H1 (cell line): ENCODE results near the gene DGCR8. TPM values are rescaled to one million over a fixed set of nuclear protein-coding genes. Genes with fewer than 3 reads are reported as not detected.

Experiments used
- CTCF ChIA-PET: fragments of 300-600 bp; sonication (Branson Sonifier 250); formaldehyde crosslinking; loops from one replicate; lab custom pipeline; 2021; ENCODE audit not compliant: partially characterized antibody; lab: Charles Lee
- POLR2A ChIA-PET: fragments of 300-600 bp; sonication (Branson Sonifier 250); formaldehyde crosslinking; loops from one replicate; lab custom pipeline; 2021; ENCODE audit warnings: inconsistent platforms; ENCODE audit not compliant: partially characterized antibody; lab: Charles Lee
- DNase-seq, 2 experiments: peaks; one replicate each; pipeline versions ENCODE4 v3.0.0 to v3.0.0-alpha.2; 2010 to 2022; ENCODE audit warnings: low spot score in 2 of 2, low read depth in 1 of 2, mixed read lengths in 1 of 2
- FAIRE-seq: peaks from 2 replicates; lab custom pipeline; 2011; peaks lifted over from hg19 to GRCh38; lab: Jason Lieb, UNC
- H2AFZ ChIP-seq: 2 replicates; pipeline ENCODE4 v1.8.1; 2012; ENCODE audit warnings: low read length, inconsistent platforms
- H2AK5ac ChIP-seq: 2 replicates; pipeline ENCODE4 v1.6.1; 2013; ENCODE audit warnings: low read depth, low read length
- H2BK120ac ChIP-seq: replicated peaks from 2 replicates; pipeline ENCODE3; 2013; ENCODE audit warnings: low read depth, low read length, inconsistent platforms
- H2BK12ac ChIP-seq: 2 replicates; pipeline ENCODE4 v1.6.1; 2013; ENCODE audit warnings: low read depth, low read length
- H2BK15ac ChIP-seq: 2 replicates; pipeline ENCODE4 v1.6.1; 2013; ENCODE audit warnings: low read length
- H2BK20ac ChIP-seq: 2 replicates; pipeline ENCODE4 v1.6.1; 2013; ENCODE audit warnings: low read length
- H2BK5ac ChIP-seq: 2 replicates; pipeline ENCODE4 v1.6.1; 2013; ENCODE audit warnings: low read depth, low read length
- H3K14ac ChIP-seq: 2 replicates; pipeline ENCODE4 v1.6.1; 2013; ENCODE audit warnings: inconsistent platforms; ENCODE audit not compliant: insufficient read length
- H3K18ac ChIP-seq: 2 replicates; pipeline ENCODE4 v1.6.1; 2013; ENCODE audit warnings: low read length; ENCODE audit errors: extremely low read depth
- H3K23ac ChIP-seq: 2 replicates; pipeline ENCODE4 v1.6.1; 2013; ENCODE audit warnings: inconsistent platforms; ENCODE audit not compliant: insufficient read length
- H3K23me2 ChIP-seq: 2 replicates; pipeline ENCODE4 v1.6.1; 2013; ENCODE audit warnings: low read depth, low read length
- H3K27ac ChIP-seq: 2 replicates; pipeline ENCODE4 v1.6.1; 2011; ENCODE audit warnings: low read depth, low read length, inconsistent platforms
- H3K27me3 ChIP-seq, 4 experiments: replicated peaks in 1 of 4; 1 replicate in 1 of 4; 2 replicates in 3 of 4; pipeline versions ENCODE4 v1.6.1 to v1.8.1; 2011 to 2013; ENCODE audit warnings: low read length in 3 of 4, mild to moderate bottlenecking in 3 of 4, inconsistent platforms in 2 of 4, mixed read lengths in 2 of 4, moderate library complexity in 1 of 4; ENCODE audit not compliant: control insufficient read depth in 3 of 4, insufficient read depth in 3 of 4; ENCODE audit errors: extremely low read depth in 1 of 4
- H3K36me3 ChIP-seq, 4 experiments: 2 replicates each; pipeline versions ENCODE4 v1.6.1 to v1.8.1; 2011 to 2013; ENCODE audit warnings: mild to moderate bottlenecking in 4 of 4, low read length in 3 of 4, moderate library complexity in 2 of 4, control low read depth in 1 of 4, inconsistent platforms in 1 of 4; ENCODE audit not compliant: insufficient read depth in 4 of 4, control insufficient read depth in 2 of 4
- H3K4ac ChIP-seq: replicated peaks from 2 replicates; pipeline ENCODE3; 2013; ENCODE audit warnings: low read length, low read depth, mixed read lengths, inconsistent platforms; ENCODE audit not compliant: insufficient read length
- H3K4me1 ChIP-seq, 4 experiments: replicated peaks in 1 of 4; 1 replicate in 1 of 4; 2 replicates in 3 of 4; pipeline versions ENCODE4 v1.6.1 to v1.8.1; 2011 to 2013; ENCODE audit warnings: low read length in 3 of 4, inconsistent platforms in 2 of 4, mixed read lengths in 1 of 4; ENCODE audit not compliant: insufficient read depth in 4 of 4, control insufficient read depth in 3 of 4
- H3K4me2 ChIP-seq, 2 experiments: 2 replicates each; pipeline versions ENCODE4 v1.6.1 to v1.8.1; 2011 to 2013; ENCODE audit warnings: low read depth in 2 of 2, low read length in 2 of 2, control low read depth in 1 of 2, inconsistent platforms in 1 of 2, mild to moderate bottlenecking in 1 of 2; ENCODE audit not compliant: insufficient read depth in 1 of 2
- H3K4me3 ChIP-seq, 4 experiments: fragments of 200-600, 300-600 bp in 1 of 4; sonication (generic), shearing (Covaris generic), sonication (Bioruptor Twin) in 1 of 4; 2 replicates each; pipeline versions ENCODE4 v1.5.1 to v1.8.1; 2011 to 2016; ENCODE audit warnings: low read length in 4 of 4, low read depth in 3 of 4, control low read depth in 2 of 4, inconsistent platforms in 2 of 4, mild to moderate bottlenecking in 2 of 4, mixed read lengths in 1 of 4, moderate library complexity in 1 of 4; ENCODE audit not compliant: insufficient read depth in 2 of 4; ENCODE audit errors: extremely low read depth in 1 of 4
- H3K56ac ChIP-seq: replicated peaks from 2 replicates; pipeline ENCODE3; 2013; ENCODE audit warnings: low read depth, mild to moderate bottlenecking, mixed read lengths, low read length, inconsistent platforms; ENCODE audit not compliant: insufficient read length
- H3K79me1 ChIP-seq: 2 replicates; pipeline ENCODE4 v1.6.1; 2013; ENCODE audit warnings: low read depth, low read length, control low read depth
- H3K79me2 ChIP-seq, 2 experiments: 2 replicates each; pipeline versions ENCODE4 v1.6.1 to v1.8.1; 2012 to 2013; ENCODE audit warnings: low read length in 2 of 2, mild to moderate bottlenecking in 2 of 2, inconsistent platforms in 1 of 2; ENCODE audit not compliant: insufficient read depth in 2 of 2, control insufficient read depth in 1 of 2
- H3K9ac ChIP-seq, 4 experiments: replicated peaks in 1 of 4; 1 replicate in 1 of 4; 2 replicates in 3 of 4; pipeline versions ENCODE4 v1.6.1 to v1.8.1; 2011 to 2013; ENCODE audit warnings: low read depth in 3 of 4, low read length in 3 of 4, control low read depth in 2 of 4, mild to moderate bottlenecking in 2 of 4, moderate library complexity in 2 of 4, inconsistent platforms in 1 of 4; ENCODE audit errors: extremely low read depth in 1 of 4
- H3K9me3 ChIP-seq, 2 experiments: 2 replicates each; pipeline versions ENCODE4 v1.6.1 to v1.8.1; 2012 to 2013; ENCODE audit warnings: mild to moderate bottlenecking in 2 of 2, moderate library complexity in 2 of 2, control low read depth in 1 of 2, inconsistent platforms in 1 of 2, low read depth in 1 of 2, low read length in 1 of 2, mixed read lengths in 1 of 2; ENCODE audit not compliant: insufficient read depth in 2 of 2
- H4K20me1 ChIP-seq, 2 experiments: replicated peaks in 1 of 2; 2 replicates each; pipeline versions ENCODE3 to v1.8.1; 2011 to 2013; ENCODE audit warnings: inconsistent platforms in 2 of 2, low read length in 2 of 2, mild to moderate bottlenecking in 1 of 2; ENCODE audit not compliant: insufficient read depth in 2 of 2, control insufficient read depth in 1 of 2
- H4K5ac ChIP-seq: 2 replicates; pipeline ENCODE4 v1.6.1; 2013; ENCODE audit warnings: low read length, low read depth, mixed read lengths, inconsistent platforms; ENCODE audit not compliant: insufficient read length
- H4K8ac ChIP-seq: 2 replicates; pipeline ENCODE4 v1.8.0; 2013; ENCODE audit warnings: mild to moderate bottlenecking, moderate library complexity, low read length, inconsistent platforms; ENCODE audit not compliant: insufficient read depth; ENCODE audit errors: extremely low read depth
- H4K91ac ChIP-seq: replicated peaks from 2 replicates; pipeline ENCODE3; 2013; ENCODE audit warnings: low read length, mixed read lengths, inconsistent platforms; ENCODE audit not compliant: insufficient read length
- POLR2AphosphoS5 ChIP-seq: IDR thresholded peaks from 2 replicates; pipeline ENCODE4 v1.6.1; 2011; ENCODE audit warnings: low read depth, low read length
- SIN3A ChIP-seq, 2 experiments: IDR thresholded peaks in 1 of 2; conservative IDR thresholded peaks in 1 of 2; 2 replicates each; pipeline ENCODE4 v1.6.1; 2011 to 2012; ENCODE audit warnings: low read length in 2 of 2, improper control_type of control experiment in 1 of 2, low read depth in 1 of 2, mild to moderate bottlenecking in 1 of 2
- TAF7 ChIP-seq: optimal IDR thresholded peaks from 2 replicates; pipeline ENCODE3; 2011; ENCODE audit warnings: low read depth, mild to moderate bottlenecking, inconsistent platforms, low read length, moderate library complexity, borderline replicate concordance
- WGBS, 2 experiments: shearing (Covaris generic) in 1 of 2; methylation state at CpG; one replicate each; pipeline versions ENCODE4 v1.1.6 to v1.1.7; 2013 to 2015; ENCODE audit warnings: low lambda C conversion rate in 2 of 2, mixed read lengths in 2 of 2, inconsistent platforms in 1 of 2, low coverage in 1 of 2, missing lambda C conversion rate in 1 of 2; ENCODE audit not compliant: insufficient replicate concordance in 2 of 2, insufficient coverage in 1 of 2, insufficient read length in 1 of 2; ENCODE audit errors: extremely low coverage in 1 of 2, missing lambda C conversion rate in 1 of 2; 5-methylcytosine and 5-hydroxymethylcytosine counted together
- polyA plus RNA-seq, 7 experiments: library from polyadenylated mRNA; depleted of rRNA in 3 of 7; stranded (reverse) in 5 of 7; unstranded in 2 of 7; fragments of >200 nt in 5 of 7; fragments of 200-250 nt in 2 of 7; gene quantifications; 1 replicate in 5 of 7; 2 replicates in 1 of 7; 4 replicates in 1 of 7; pipeline versions ENCODE4 v1.2.1 to v1.2.3, GENCODE V29; 2011 to 2013; ENCODE audit warnings: missing spikeins in 2 of 7, mixed read lengths in 2 of 7
- total RNA-seq: library from RNA; stranded (reverse); fragmentation: NEBNext Ultra II Directional; extraction: Animal tissue kit (Norgen Biotek cat#: 25700); gene quantifications from 2 replicates; pipeline ENCODE4 v1.2.1, GENCODE V29; 2021

DGCR8 gene
- total and polyA plus RNA-seq, 2 of the 8 experiments (the other 6 are each of a cell fraction or from before 2014, with no cell fraction given), result 23.7 to 43.7 TPM

GRCh38 chr22:20055144-20055543 lies 24.9 kb upstream of the DGCR8 start:
- WGBS, 2 experiments, result 83% methylated on average over 2 of the region's 2 CpGs; no CpG with 5 or more reads in 1 of the 2 experiments

More at GRCh38 chr22:20055144-20055543, 24.9 kb upstream of the DGCR8 start:
- ChIA-PET POLR2A (no interaction called here), CTCF (interaction anchor here (1.1 kb wide), 1 partner anchor 13 kb away, joined by 3 read pairs; no protein-coding TSS in a partner anchor)
- DNase-seq (no peak), FAIRE-seq (no peak)
- Histone ChIP-seq H3K56ac (no peak overlapping the region), H4K8ac (no peak overlapping the region), H3K9ac (no peak overlapping the region), H2AFZ (no peak overlapping the region), H2BK120ac (no peak overlapping the region), H3K79me2 (no peaks in the 10 kb centered on the region), H3K4ac (no peak overlapping the region), H2BK12ac (no peak overlapping the region), H3K27me3 (no peaks in the 10 kb centered on the region; a peak in 1 of 7 replicates), H3K79me1 (no peaks in the 10 kb centered on the region), H2BK15ac (no peak overlapping the region), H3K27ac (no peak overlapping the region), H3K14ac (no peak overlapping the region), H4K5ac (no peak overlapping the region), H3K23ac (no peak overlapping the region), H2AK5ac (no peak overlapping the region), H3K23me2 (0 out of 2 replicates have a peak, but pooled peaks cover 2% of the 10 kb centered on the region), H3K4me2 (no peak overlapping the region), H4K20me1 (peaks cover 0 to 5% of the 10 kb centered on the region in 2 experiments), H3K4me3 (no peak overlapping the region), H3K18ac (no peak overlapping the region), H3K4me1 (no peaks in the 10 kb centered on the region), H2BK5ac (no peak overlapping the region), H3K36me3 (no peaks in the 10 kb centered on the region), H4K91ac (no peak overlapping the region), H2BK20ac (no peak overlapping the region), H3K9me3 (no peaks in the 10 kb centered on the region)
- no peak for TF ChIP-seq SIN3A (conservative IDR thresholded peaks at IDR 0.05 in 1 of 2, IDR thresholded peaks at IDR 0.05 in 1 of 2; ENCODE audit: low read depth in 1 of 2, low read length in 2 of 2)
- no peak for TF ChIP-seq TAF7
- TF ChIP-seq POLR2AphosphoS5, result no peak
